Measurements from ENCODE around the gene HTRA3. TPM values are rescaled to one million over a fixed set of nuclear protein-coding genes. Genes with fewer than 3 reads are reported as not detected.

The HTRA3 gene
- total and polyA plus RNA-seq, 2 experiments from 2014 or later, result 3.2 to 5.2 TPM

DNA sequence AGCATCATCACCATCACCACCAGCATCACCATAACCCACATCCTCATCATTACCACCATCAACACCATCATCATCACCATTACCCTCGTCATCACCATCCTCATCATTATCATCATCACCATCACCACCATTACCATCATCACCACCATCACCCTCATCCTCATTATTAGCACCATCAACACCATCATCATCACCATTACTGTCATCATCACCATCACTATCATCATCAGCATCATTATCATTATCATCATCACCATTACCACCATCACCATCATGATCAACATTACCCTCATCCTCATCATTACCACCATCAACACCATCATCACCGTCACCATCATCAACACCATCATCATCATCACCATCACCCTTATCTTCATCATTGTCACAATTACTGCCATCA lies 51.7 kb downstream of the HTRA3 start:
- TF ChIP-seq EZH2phosphoT487 (IDR thresholded peaks at IDR 0.05; ENCODE audit: insufficient read depth, low read depth) (no peak), EZH2 (IDR thresholded peaks at IDR 0.05; ENCODE audit: insufficient read depth, poor library complexity, severe bottlenecking) (no peak)
- Histone ChIP-seq H3K4me2 (ENCODE audit: unreplicated experiment) (no peak overlapping the region), H3K9me3 (ENCODE audit: low read depth) (no peaks in the 10 kb centered on the region), H3K27me3 (replicated peaks; ENCODE audit: insufficient read depth) (no peaks in the 10 kb centered on the region), H4K20me1 (ENCODE audit: insufficient read depth) (no peaks in the 10 kb centered on the region), H3K27ac (no peak overlapping the region), H3K79me2 (ENCODE audit: insufficient read depth) (no peaks in the 10 kb centered on the region), H2AFZ (no peak overlapping the region), H3K9ac (no peak overlapping the region), H3K4me1 (ENCODE audit: insufficient read depth) (peaks cover 11% of the 10 kb centered on the region), H3K36me3 (ENCODE audit: low read depth) (no peaks in the 10 kb centered on the region), H3K9me2 (ENCODE audit: insufficient read depth) (no peaks in the 10 kb centered on the region), H3K4me3 (no peak overlapping the region), H3F3A (ENCODE audit: insufficient read depth) (no peaks in the 10 kb centered on the region)
- WGBS, 2 experiments (ENCODE audit: low coverage in 1 of 2, low lambda C conversion rate in 2 of 2, missing lambda C conversion rate in 2 of 2), result 81 to 91% methylated on average over 2 of the region's 2 CpGs
- in situ Hi-C loops (cut with MboI), result no loop called here
- DNase-seq, result no peak

DNA sequence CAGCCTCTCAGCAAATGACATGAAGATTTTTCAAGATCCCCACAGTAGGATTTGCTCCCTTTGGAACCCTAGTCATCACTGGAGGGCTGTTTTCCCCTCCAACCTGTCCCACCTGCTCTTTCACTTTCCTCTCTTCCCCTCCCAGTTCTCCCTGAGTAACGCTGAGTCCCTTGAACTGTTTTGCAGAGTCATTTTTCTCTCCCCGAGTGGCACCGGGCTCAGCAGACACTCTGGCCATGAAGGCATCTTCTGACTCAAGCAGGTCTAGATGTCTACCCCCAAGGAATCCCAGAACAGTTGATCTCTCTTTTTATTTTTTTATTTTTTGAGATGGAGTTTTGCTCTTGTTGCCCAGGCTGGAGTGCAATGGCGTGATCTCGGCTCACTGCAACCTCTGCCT lies 52.2 kb downstream of the HTRA3 start:
- Histone ChIP-seq H2AFZ (no peak overlapping the region), H3K4me2 (ENCODE audit: unreplicated experiment) (no peak overlapping the region), H3K4me3 (no peak overlapping the region), H4K20me1 (ENCODE audit: insufficient read depth) (no peaks in the 10 kb centered on the region), H3K4me1 (ENCODE audit: insufficient read depth) (peaks cover 11% of the 10 kb centered on the region), H3K79me2 (ENCODE audit: insufficient read depth) (no peaks in the 10 kb centered on the region), H3K9me3 (ENCODE audit: low read depth) (no peaks in the 10 kb centered on the region), H3K27ac (no peak overlapping the region), H3K9me2 (ENCODE audit: insufficient read depth) (no peaks in the 10 kb centered on the region), H3K27me3 (replicated peaks; ENCODE audit: insufficient read depth) (no peaks in the 10 kb centered on the region), H3K36me3 (ENCODE audit: low read depth) (no peaks in the 10 kb centered on the region), H3F3A (ENCODE audit: insufficient read depth) (no peaks in the 10 kb centered on the region), H3K9ac (no peak overlapping the region)
- TF ChIP-seq EZH2 (IDR thresholded peaks at IDR 0.05; ENCODE audit: insufficient read depth, poor library complexity, severe bottlenecking) (no peak), EZH2phosphoT487 (IDR thresholded peaks at IDR 0.05; ENCODE audit: insufficient read depth, low read depth) (no peak)
- DNase-seq, result no peak
- in situ Hi-C loops (cut with MboI), result no loop called here
- 52 to 58% methylated on average over 5 of the region's 5 CpGs for WGBS, 2 experiments (ENCODE audit: low coverage in 1 of 2, low lambda C conversion rate in 2 of 2, missing lambda C conversion rate in 2 of 2)

GRCh38 chr4:8322794-8323704 lies 53.5 kb downstream of the HTRA3 start:
- H3K4me3 ChIP-seq, result no peak overlapping the region
- H3K36me3 ChIP-seq (ENCODE audit: low read depth), result no peaks in the 10 kb centered on the region
- no peaks in the 10 kb centered on the region for H4K20me1 ChIP-seq (ENCODE audit: insufficient read depth)
- no peaks in the 10 kb centered on the region for H3K9me3 ChIP-seq (ENCODE audit: low read depth)
- in situ Hi-C loops (cut with MboI), result no loop called here
- TF ChIP-seq EZH2phosphoT487 (IDR thresholded peaks at IDR 0.05; ENCODE audit: insufficient read depth, low read depth) (no peak), EZH2 (IDR thresholded peaks at IDR 0.05; ENCODE audit: insufficient read depth, poor library complexity, severe bottlenecking) (no peak)
- no peak for DNase-seq
- H3K4me2 ChIP-seq (ENCODE audit: unreplicated experiment), result no peak overlapping the region
- WGBS, 2 experiments (ENCODE audit: low coverage in 1 of 2, low lambda C conversion rate in 2 of 2, missing lambda C conversion rate in 2 of 2), result 68 to 71% methylated on average over 9 of the region's 9 CpGs
- H3K27ac ChIP-seq, result no peak overlapping the region
- no peaks in the 10 kb centered on the region for H3F3A ChIP-seq (ENCODE audit: insufficient read depth)
- no peaks in the 10 kb centered on the region for H3K27me3 ChIP-seq (replicated peaks; ENCODE audit: insufficient read depth)
- H3K9ac ChIP-seq, result no peak overlapping the region
- no peak overlapping the region for H2AFZ ChIP-seq
- peaks cover 11% of the 10 kb centered on the region for H3K4me1 ChIP-seq (ENCODE audit: insufficient read depth)
- no peaks in the 10 kb centered on the region for H3K9me2 ChIP-seq (ENCODE audit: insufficient read depth)
- no peaks in the 10 kb centered on the region for H3K79me2 ChIP-seq (ENCODE audit: insufficient read depth)

- H3K9me2 ChIP-seq (ENCODE audit: insufficient read depth), result no peaks in the 10 kb centered on the region
- H3K4me3 ChIP-seq, result no peak overlapping the region
- no peak overlapping the region for H3K9ac ChIP-seq
- 85 to 92% methylated on average over 5 of the region's 5 CpGs for WGBS, 2 experiments (ENCODE audit: low coverage in 1 of 2, low lambda C conversion rate in 2 of 2, missing lambda C conversion rate in 2 of 2)
- H3K4me1 ChIP-seq (ENCODE audit: insufficient read depth), result peaks cover 11% of the 10 kb centered on the region
- no peaks in the 10 kb centered on the region for H3K79me2 ChIP-seq (ENCODE audit: insufficient read depth)
- no peak overlapping the region for H3K27ac ChIP-seq
- no peaks in the 10 kb centered on the region for H3K27me3 ChIP-seq (replicated peaks; ENCODE audit: insufficient read depth)
- H3F3A ChIP-seq (ENCODE audit: insufficient read depth), result no peaks in the 10 kb centered on the region
- H4K20me1 ChIP-seq (ENCODE audit: insufficient read depth), result no peaks in the 10 kb centered on the region
- in situ Hi-C loops (cut with MboI), result no loop called here
- no peak for DNase-seq
- no peaks in the 10 kb centered on the region for H3K9me3 ChIP-seq (ENCODE audit: low read depth)
- H3K36me3 ChIP-seq (ENCODE audit: low read depth), result no peaks in the 10 kb centered on the region
- no peak for TF ChIP-seq EZH2 (IDR thresholded peaks at IDR 0.05; ENCODE audit: insufficient read depth, poor library complexity, severe bottlenecking)
- no peak for TF ChIP-seq EZH2phosphoT487 (IDR thresholded peaks at IDR 0.05; ENCODE audit: insufficient read depth, low read depth)
- H3K4me2 ChIP-seq (ENCODE audit: unreplicated experiment), result no peak overlapping the region
- H2AFZ ChIP-seq, result no peak overlapping the region
Measured at GRCh38 chr4:8323947-8324555, 54.5 kb downstream of the HTRA3 start.

All from GM23248 (cell line).